ENCODE measurements around the gene SPRYD3.
A peak's percentile ranks its signal among the peaks of the same experiment; 100 is the strongest.

SPRYD3 gene

DNA sequence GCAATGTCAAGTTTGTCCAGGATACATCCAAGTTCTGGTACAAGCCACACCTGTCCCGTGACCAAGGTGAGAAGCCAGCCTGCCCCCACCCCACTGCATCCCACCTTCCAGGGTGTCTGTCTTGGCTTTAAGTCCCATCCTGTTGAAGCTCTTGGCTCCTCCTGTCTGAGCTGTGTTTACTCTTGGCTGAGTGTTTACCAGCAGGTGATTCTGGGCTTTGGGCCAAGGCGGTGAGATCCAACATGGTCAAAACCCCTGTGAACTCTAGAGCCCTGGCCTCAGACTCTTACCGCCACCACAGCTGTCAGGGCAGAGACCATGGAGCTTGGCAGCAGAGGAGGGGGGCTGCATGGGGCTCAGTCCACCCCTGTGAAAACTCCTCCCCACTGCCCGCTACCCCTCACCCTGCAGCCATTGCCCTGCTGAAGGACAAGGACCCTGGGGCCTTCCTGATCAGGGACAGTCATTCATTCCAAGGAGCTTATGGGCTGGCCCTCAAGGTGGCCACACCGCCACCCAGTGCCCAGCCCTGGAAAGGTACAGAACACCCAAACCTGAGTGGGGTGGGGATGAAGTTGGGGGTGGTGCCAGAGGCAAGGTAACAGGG, 17.7 kb downstream of the SPRYD3 start:
- H3K27ac ChIP-seq: no peak overlapping the region
- no peak for DNase-seq
- TF ChIP-seq, protein P1, sequence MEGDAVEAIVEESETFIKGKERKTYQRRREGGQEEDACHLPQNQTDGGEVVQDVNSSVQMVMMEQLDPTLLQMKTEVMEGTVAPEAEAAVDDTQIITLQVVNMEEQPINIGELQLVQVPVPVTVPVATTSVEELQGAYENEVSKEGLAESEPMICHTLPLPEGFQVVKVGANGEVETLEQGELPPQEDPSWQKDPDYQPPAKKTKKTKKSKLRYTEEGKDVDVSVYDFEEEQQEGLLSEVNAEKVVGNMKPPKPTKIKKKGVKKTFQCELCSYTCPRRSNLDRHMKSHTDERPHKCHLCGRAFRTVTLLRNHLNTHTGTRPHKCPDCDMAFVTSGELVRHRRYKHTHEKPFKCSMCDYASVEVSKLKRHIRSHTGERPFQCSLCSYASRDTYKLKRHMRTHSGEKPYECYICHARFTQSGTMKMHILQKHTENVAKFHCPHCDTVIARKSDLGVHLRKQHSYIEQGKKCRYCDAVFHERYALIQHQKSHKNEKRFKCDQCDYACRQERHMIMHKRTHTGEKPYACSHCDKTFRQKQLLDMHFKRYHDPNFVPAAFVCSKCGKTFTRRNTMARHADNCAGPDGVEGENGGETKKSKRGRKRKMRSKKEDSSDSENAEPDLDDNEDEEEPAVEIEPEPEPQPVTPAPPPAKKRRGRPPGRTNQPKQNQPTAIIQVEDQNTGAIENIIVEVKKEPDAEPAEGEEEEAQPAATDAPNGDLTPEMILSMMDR (IDR thresholded peaks at IDR 0.05; ENCODE audit: low read depth, low read length, missing control alignments): peak; percentile 35
- no peak overlapping the region for H3K4me3 ChIP-seq (ENCODE audit: low read depth, low read length)
- in situ Hi-C loops (cut with HindIII; ENCODE audit: low pct_ligation_motif_present, low sequenced_read_pairs): no loop called here
- no peaks in the 10 kb centered on the region for H3K27me3 ChIP-seq (replicated peaks)
- peaks cover 69% of the 10 kb centered on the region for H3K36me3 ChIP-seq (replicated peaks)

DNA sequence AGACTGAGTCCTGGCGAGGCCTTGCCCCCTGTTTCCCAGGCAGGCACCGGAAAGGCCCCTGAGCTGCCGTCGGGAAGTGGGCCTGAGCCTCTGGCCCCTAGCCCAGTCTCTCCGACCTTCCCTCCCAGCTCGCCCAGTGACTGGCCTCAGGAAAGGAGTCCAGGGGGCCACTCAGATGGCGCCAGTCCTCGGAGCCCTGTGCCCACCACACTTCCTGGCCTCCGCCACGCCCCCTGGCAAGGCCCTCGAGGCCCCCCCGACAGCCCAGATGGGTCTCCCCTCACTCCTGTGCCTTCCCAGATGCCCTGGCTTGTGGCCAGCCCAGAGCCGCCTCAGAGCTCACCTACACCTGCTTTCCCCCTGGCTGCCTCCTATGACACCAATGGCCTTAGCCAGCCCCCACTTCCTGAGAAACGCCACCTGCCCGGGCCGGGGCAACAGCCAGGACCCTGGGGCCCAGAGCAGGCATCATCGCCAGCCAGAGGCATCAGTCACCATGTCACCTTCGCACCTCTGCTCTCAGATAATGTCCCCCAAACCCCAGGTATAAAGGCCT, 18.4 kb downstream of the SPRYD3 start:
- no peak overlapping the region for H3K4me3 ChIP-seq (ENCODE audit: low read depth, low read length)
- DNase-seq: no peak
- peaks cover 67% of the 10 kb centered on the region for H3K36me3 ChIP-seq (replicated peaks)
- in situ Hi-C loops (cut with HindIII; ENCODE audit: low pct_ligation_motif_present, low sequenced_read_pairs): no loop called here
- H3K27ac ChIP-seq: no peak overlapping the region
- H3K27me3 ChIP-seq (replicated peaks): no peaks in the 10 kb centered on the region
- TF ChIP-seq, protein P1 (IDR thresholded peaks at IDR 0.05; ENCODE audit: low read depth, low read length, missing control alignments): no peak

- Histone ChIP-seq H3K27ac (no peak overlapping the region), H3K27me3 (replicated peaks) (no peaks in the 10 kb centered on the region), H3K4me3 (ENCODE audit: low read depth, low read length) (no peak overlapping the region), H3K36me3 (replicated peaks) (peaks cover 67% of the 10 kb centered on the region)
- no peak for DNase-seq
- TF ChIP-seq, protein P1 (IDR thresholded peaks at IDR 0.05; ENCODE audit: low read depth, low read length, missing control alignments): no peak
- in situ Hi-C loops (cut with HindIII; ENCODE audit: low pct_ligation_motif_present, low sequenced_read_pairs): no loop called here
Measured at GRCh38 chr12:53060064-53060720, 19.0 kb downstream of the SPRYD3 start.

DNA sequence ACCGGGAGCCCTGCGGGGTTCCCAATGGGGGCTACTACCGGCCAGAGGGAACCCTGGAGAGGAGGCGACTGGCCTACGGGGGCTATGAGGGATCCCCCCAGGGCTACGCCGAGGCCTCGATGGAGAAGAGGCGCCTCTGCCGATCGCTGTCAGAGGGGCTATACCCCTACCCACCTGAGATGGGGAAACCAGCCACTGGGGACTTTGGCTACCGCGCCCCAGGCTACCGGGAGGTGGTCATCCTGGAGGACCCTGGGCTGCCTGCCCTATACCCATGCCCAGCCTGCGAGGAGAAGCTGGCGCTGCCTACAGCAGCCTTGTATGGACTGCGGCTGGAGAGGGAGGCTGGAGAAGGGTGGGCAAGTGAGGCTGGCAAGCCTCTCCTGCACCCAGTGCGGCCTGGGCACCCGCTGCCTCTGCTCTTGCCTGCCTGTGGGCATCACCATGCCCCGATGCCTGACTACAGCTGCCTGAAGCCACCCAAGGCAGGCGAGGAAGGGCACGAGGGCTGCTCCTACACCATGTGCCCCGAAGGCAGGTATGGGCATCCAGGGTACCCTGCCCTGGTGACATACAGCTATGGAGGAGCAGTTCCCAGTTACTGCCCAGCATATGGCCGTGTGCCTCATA, 19.6 kb downstream of the SPRYD3 start:
- TF ChIP-seq, protein P1 (IDR thresholded peaks at IDR 0.05; ENCODE audit: low read depth, low read length, missing control alignments): no peak
- no peak for DNase-seq
- Histone ChIP-seq H3K36me3 (replicated peaks) (peaks cover 64% of the 10 kb centered on the region), H3K27me3 (replicated peaks) (no peaks in the 10 kb centered on the region), H3K27ac (no peak overlapping the region), H3K4me3 (ENCODE audit: low read depth, low read length) (no peak overlapping the region)
- in situ Hi-C loops (cut with HindIII; ENCODE audit: low pct_ligation_motif_present, low sequenced_read_pairs): no loop called here

GRCh38 chr12:53058674-53059433, 20.3 kb downstream of the SPRYD3 start:
- no peak for DNase-seq
- no peaks in the 10 kb centered on the region for H3K27me3 ChIP-seq (replicated peaks)
- H3K4me3 ChIP-seq (ENCODE audit: low read depth, low read length): no peak overlapping the region
- TF ChIP-seq, protein P1 (IDR thresholded peaks at IDR 0.05; ENCODE audit: low read depth, low read length, missing control alignments): no peak
- in situ Hi-C loops (cut with HindIII; ENCODE audit: low pct_ligation_motif_present, low sequenced_read_pairs): no loop called here
- H3K36me3 ChIP-seq (replicated peaks): peaks cover 67% of the 10 kb centered on the region
- no peak overlapping the region for H3K27ac ChIP-seq
